Measurements from ENCODE around the gene MAPK1IP1L.

GRCh38 chr14:55054098-55054497 is 2.7 kb downstream of the MAPK1IP1L start:
- TF ChIP-seq CTCF (IDR thresholded peaks at IDR 0.05) = no peak
- no peak for TF ChIP-seq POLR2A (IDR thresholded peaks at IDR 0.05)
